ENCODE results near the gene GINS2.

The GINS2 gene

DNA sequence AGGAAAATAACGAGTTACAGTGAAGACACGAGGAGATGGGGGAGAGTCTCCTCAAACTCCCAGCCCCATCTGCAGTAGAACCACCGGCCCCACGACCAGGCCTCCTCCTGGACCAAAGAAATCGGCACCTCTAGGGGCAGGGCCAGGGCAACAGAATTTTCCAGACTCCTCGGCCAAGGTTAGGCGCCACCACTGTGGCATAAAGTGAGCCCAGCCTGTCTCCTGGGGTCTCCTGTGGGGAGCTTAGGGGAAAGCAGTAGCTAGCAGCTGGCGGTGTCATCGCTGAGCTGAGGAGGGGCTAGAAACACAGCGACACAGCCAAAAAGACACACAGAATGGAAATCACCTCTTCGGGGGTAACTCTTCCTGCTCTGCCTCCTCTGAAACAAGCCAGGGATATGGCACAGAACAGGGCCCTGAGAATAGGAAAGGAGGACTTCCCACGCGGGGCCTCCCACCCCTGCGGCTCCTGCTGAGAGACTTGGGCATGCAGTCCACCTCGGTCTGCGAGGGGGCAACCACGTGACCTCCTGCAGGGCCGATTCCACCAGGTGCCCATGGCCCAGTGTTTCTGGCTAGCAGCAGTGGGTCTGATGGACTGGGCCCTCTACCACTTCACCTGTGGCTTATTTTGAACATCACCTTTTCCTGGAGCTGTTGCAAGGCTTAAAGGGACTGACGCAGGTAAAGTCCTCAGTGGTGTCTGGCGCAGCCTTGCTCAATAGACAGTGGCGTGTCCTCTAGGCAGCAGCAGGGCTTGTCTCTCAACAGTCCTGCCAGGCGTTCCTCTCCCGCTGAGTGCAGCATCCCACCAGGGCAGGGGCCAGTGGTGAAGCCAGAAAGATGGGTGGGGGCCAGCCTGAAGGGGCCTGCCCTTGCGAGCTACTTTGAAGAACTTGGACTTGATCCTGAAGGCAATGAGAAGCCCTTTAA lies 6.7 kb upstream of the GINS2 start:
- H3K4me3 ChIP-seq (ENCODE audit: low read depth, low read length) = no peak overlapping the region

DNA sequence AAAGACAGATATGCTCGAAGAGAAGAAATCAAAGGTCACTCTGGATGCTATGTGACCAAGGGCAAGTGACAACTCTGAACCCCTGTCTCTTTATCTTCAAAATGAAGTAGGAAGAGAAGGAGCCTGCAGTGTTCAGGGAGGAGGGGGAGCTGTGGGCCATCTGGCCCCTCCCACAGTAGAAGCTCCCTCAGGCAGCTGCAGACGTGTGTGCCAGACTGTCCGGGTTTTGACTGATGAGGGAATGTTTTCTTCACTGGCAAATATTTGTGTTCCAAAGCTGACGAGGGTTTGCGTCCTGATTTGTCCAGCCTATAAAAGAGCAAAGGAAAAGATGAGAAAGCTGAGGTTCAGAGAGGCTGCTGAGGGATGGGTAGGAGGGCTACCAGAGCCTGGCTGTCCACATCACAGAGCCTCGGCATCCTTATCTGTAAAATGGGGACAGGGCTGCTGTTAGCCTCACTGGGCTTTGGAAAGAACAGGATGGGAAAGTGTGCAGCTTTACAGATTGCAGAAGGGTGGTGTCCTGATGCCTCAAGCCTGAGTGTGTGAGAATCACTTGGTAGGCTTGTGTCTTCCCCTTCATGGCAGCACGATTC lies 1.8 kb upstream of the GINS2 start:
- no peak overlapping the region for H3K4me3 ChIP-seq (ENCODE audit: low read depth, low read length)
- TF ChIP-seq, protein P1, sequence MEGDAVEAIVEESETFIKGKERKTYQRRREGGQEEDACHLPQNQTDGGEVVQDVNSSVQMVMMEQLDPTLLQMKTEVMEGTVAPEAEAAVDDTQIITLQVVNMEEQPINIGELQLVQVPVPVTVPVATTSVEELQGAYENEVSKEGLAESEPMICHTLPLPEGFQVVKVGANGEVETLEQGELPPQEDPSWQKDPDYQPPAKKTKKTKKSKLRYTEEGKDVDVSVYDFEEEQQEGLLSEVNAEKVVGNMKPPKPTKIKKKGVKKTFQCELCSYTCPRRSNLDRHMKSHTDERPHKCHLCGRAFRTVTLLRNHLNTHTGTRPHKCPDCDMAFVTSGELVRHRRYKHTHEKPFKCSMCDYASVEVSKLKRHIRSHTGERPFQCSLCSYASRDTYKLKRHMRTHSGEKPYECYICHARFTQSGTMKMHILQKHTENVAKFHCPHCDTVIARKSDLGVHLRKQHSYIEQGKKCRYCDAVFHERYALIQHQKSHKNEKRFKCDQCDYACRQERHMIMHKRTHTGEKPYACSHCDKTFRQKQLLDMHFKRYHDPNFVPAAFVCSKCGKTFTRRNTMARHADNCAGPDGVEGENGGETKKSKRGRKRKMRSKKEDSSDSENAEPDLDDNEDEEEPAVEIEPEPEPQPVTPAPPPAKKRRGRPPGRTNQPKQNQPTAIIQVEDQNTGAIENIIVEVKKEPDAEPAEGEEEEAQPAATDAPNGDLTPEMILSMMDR (conservative IDR thresholded peaks at IDR 0.05; ENCODE audit: low read depth, low read length) = no peak
- peak; percentile 7 for DNase-seq (ENCODE audit: low read depth)

More for the DNA sequence above, 6.7 kb upstream of the GINS2 start:
- no peak for DNase-seq (ENCODE audit: low read depth)
- TF ChIP-seq, protein P1 (conservative IDR thresholded peaks at IDR 0.05; ENCODE audit: low read depth, low read length) = no peak

DNA sequence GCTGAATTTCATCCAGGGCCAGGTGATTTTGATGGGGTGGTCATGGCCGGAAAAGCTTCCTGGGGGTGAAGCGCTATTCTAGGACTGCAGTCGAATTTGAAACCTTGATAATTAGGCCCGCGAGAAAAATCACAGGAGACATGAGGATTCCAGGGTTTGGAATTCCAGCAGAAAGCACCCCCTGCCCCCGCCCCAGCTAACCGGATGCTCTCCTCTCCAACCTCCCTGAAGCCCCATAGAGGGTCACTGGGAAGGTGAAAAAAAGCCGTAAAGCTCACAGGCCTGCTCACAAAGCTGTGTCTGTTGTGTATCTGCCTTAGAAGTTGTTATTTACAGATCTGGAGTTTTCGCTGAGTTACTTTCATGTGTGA lies 1.2 kb upstream of the GINS2 start:
- TF ChIP-seq, protein P1 (conservative IDR thresholded peaks at IDR 0.05; ENCODE audit: low read depth, low read length) = no peak
- DNase-seq (ENCODE audit: low read depth) = no peak
- H3K4me3 ChIP-seq (ENCODE audit: low read depth, low read length) = no peak overlapping the region

DNA sequence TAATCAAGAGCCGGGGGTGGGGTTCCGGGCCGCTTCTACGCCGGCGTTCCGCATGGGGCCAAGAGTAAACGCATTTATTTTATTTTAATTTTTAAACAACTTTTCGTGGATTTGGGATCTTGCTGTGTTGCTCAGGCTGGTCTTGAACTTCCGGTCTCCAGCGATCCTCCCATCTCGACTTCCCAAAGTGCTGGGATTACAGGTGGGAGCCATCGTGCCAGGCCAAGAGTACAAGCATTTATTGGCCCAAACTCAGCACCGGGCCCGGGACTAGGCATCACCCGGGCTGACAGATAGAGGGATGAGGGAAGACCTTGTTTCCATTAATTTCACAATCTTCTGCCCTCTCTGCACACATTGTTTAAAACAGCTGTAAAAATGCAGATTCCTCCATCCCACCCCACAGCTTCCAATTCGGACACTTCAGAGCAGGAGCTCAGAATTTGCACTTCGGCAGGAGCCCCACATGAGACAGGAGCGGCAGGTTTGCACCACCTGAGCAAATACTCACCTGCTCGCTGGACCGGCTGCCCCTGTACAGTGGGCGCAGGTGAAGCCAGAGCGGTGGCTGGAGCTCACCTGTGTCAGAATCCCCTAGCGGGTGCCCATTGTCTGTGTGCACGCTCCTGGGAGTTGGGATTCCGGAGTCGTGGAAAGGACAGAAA lies 663 bp upstream of the GINS2 start:
- TF ChIP-seq, protein P1 (conservative IDR thresholded peaks at IDR 0.05; ENCODE audit: low read depth, low read length) = no peak
- no peak for DNase-seq (ENCODE audit: low read depth)
- H3K4me3 ChIP-seq (ENCODE audit: low read depth, low read length) = peak overlapping the region; percentile 48

DNA sequence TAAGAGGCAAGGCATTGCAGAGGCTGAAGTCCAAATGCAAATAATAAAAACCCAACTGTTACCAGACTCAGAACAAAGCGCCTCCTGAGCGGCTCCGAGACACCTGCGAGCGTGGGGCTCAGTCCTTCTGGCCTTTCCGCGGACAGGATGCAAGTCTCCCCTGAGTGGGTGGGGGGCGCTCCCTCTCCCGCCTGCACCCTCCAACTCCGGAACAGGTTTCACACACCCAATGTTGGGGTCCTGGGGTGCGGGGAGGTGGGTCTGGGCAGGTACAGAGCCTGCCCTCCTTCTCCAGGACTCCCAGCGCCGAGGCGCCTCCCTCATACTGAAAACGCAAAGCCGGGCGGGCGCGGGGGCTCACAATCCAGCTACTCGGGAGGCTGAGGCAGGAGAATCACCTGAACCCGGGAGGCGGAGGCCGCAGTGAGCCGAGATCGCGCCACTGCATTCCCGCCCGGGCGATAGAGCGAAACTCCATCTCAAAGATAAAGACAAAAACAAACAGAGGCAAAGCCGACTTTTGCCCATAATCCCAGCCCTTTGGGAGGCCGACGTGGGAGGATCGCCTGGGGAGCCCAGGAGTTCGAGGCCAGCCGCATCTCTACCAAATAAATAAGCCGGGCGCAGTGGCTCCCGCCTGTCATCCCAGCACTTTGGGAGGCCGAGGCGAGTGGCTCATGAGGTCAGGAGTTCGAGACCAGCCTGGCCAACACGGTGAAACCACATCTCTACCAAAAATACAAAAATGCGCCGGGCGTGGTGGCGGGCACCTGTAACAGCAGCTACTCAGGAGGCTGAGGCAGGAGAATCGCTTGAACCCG lies 893 bp downstream of the GINS2 start:
- DNase-seq (ENCODE audit: low read depth) = no peak
- H3K4me3 ChIP-seq (ENCODE audit: low read depth, low read length) = no peak overlapping the region

More for the DNA sequence above, 893 bp downstream of the GINS2 start:
- TF ChIP-seq, protein P1 (conservative IDR thresholded peaks at IDR 0.05; ENCODE audit: low read depth, low read length) = no peak
